Immature natural killer cell (primary cell): ENCODE data around the gene FDXR. TPM values are rescaled to one million over a fixed set of nuclear protein-coding genes. Genes with fewer than 3 reads are reported as not detected.
"Not testable (repeated sequence)": the region's sequence is repeated elsewhere in the genome, so short reads cannot be mapped to it uniquely, and the experiment has no call there.

Experiments used
- DNase-seq, 3 donors: peaks; one replicate each; pipeline ENCODE4 v3.0.0; 2022; ENCODE audit warnings: mixed read lengths in 1 of 3
- H3K27ac Mint-ChIP-seq, 6 donors: one replicate each; pipeline ENCODE4 v1.8.0; 2020; ENCODE audit warnings: mixed read lengths in 6 of 6, mild to moderate bottlenecking in 5 of 6, inconsistent platforms in 4 of 6, moderate library complexity in 3 of 6
- H3K27me3 Mint-ChIP-seq, 3 donors: one replicate each; pipeline ENCODE4 v1.8.0; 2020 to 2021; ENCODE audit warnings: low read depth in 3 of 3, mild to moderate bottlenecking in 3 of 3, mixed read lengths in 3 of 3, moderate library complexity in 3 of 3, inconsistent platforms in 1 of 3
- H3K36me3 Mint-ChIP-seq, 3 donors: one replicate each; pipeline ENCODE4 v1.8.0; 2020; ENCODE audit warnings: mixed read lengths in 3 of 3, inconsistent platforms in 2 of 3, mild to moderate bottlenecking in 2 of 3
- H3K4me1 Mint-ChIP-seq, 2 donors: one replicate each; pipeline ENCODE4 v1.8.0; 2020; ENCODE audit warnings: inconsistent platforms in 2 of 2, mild to moderate bottlenecking in 2 of 2, mixed read lengths in 2 of 2, moderate library complexity in 1 of 2
- H3K4me3 Mint-ChIP-seq, 5 donors: one replicate each; pipeline ENCODE4 v1.8.0; 2020; ENCODE audit warnings: mild to moderate bottlenecking in 5 of 5, mixed read lengths in 5 of 5, inconsistent platforms in 3 of 5, moderate library complexity in 3 of 5
- H3K9me3 Mint-ChIP-seq, 6 donors: one replicate each; pipeline ENCODE4 v1.8.0; 2020; ENCODE audit warnings: mild to moderate bottlenecking in 6 of 6, mixed read lengths in 6 of 6, inconsistent platforms in 4 of 6, moderate library complexity in 3 of 6
- polyA plus RNA-seq, 3 donors: library from polyadenylated mRNA; unstranded; fragments of 300-500 nt; fragmentation: Illumina TruSeq; gene quantifications; one replicate each; pipeline ENCODE4 v1.2.3, GENCODE V29; 2021

FDXR gene
- 10 to 100 TPM in 1 of 3 donors, 1 to 10 TPM in 2; 3.9 to 10.3 (median 8.0) TPM for polyA plus RNA-seq

- peak within 1 kb of the TSS; percentile 92 to 97 (median 96) for H3K27ac Mint-ChIP-seq
- H3K4me3 Mint-ChIP-seq: peak within 1 kb of the TSS; percentile 85 to 93 (median 89)
- no peaks in the 10 kb centered on the region for H3K9me3 Mint-ChIP-seq
- peaks cover 14 to 19% of the 10 kb centered on the region in 2 donors for H3K4me1 Mint-ChIP-seq
- H3K27me3 Mint-ChIP-seq: peaks cover 8 to 11% (median 10%) of the 10 kb centered on the region in 3 donors
- no peaks in the 10 kb centered on the region for H3K36me3 Mint-ChIP-seq
- no peak for DNase-seq
Measured at GRCh38 chr17:74872313-74873036, at the start of gene FDXR. TSS of gene FDXR (minus strand) at chr17:74872994. CDS start at chr17:74872944, 50 bp downstream.

- Mint-ChIP-seq H3K27me3 (peaks cover 18 to 23% (median 21%) of the 10 kb centered on the region in 3 donors), H3K9me3 (no peaks in the 10 kb centered on the region), H3K36me3 (no peaks in the 10 kb centered on the region), H3K27ac (no peak overlapping the region), H3K4me1 (peaks cover 0 to 8% of the 10 kb centered on the region in 2 donors), H3K4me3 (peak overlapping the region in 4 of 5 donors; percentile 32 to 58 (median 50))
- DNase-seq: no peak
Measured at GRCh38 chr17:74922172-74922571, 49.4 kb upstream of the FDXR start.

GRCh38 chr17:74921769-74922168, 49.0 kb upstream of the FDXR start:
- Mint-ChIP-seq H3K27me3 (peaks cover 20 to 23% (median 21%) of the 10 kb centered on the region in 3 donors), H3K36me3 (no peaks in the 10 kb centered on the region), H3K4me1 (peaks cover 0 to 8% of the 10 kb centered on the region in 2 donors), H3K4me3 (no peak overlapping the region), H3K9me3 (no peaks in the 10 kb centered on the region), H3K27ac (no peak overlapping the region)
- DNase-seq: no peak

GRCh38 chr17:74921026-74921681, 48.4 kb upstream of the FDXR start:
- H3K36me3 Mint-ChIP-seq: no peaks in the 10 kb centered on the region
- peaks cover 19 to 21% (median 20%) of the 10 kb centered on the region in 3 donors for H3K27me3 Mint-ChIP-seq
- H3K9me3 Mint-ChIP-seq: no peaks in the 10 kb centered on the region
- H3K27ac Mint-ChIP-seq: no peak overlapping the region
- no peak overlapping the region for H3K4me3 Mint-ChIP-seq
- peaks cover 0 to 8% of the 10 kb centered on the region in 2 donors for H3K4me1 Mint-ChIP-seq
- DNase-seq: no peak

GRCh38 chr17:74920642-74921025, 47.8 kb upstream of the FDXR start:
- Mint-ChIP-seq H3K36me3 (no peaks in the 10 kb centered on the region), H3K27ac (no peak overlapping the region), H3K27me3 (peaks cover 17 to 20% (median 20%) of the 10 kb centered on the region in 3 donors), H3K9me3 (no peaks in the 10 kb centered on the region), H3K4me3 (no peak overlapping the region), H3K4me1 (peaks cover 0 to 8% of the 10 kb centered on the region in 2 donors)
- no peak for DNase-seq

GRCh38 chr17:74920306-74920620, 47.5 kb upstream of the FDXR start:
- Mint-ChIP-seq H3K36me3 (no peaks in the 10 kb centered on the region), H3K27ac (no peak overlapping the region), H3K27me3 (peaks cover 13 to 18% (median 17%) of the 10 kb centered on the region in 3 donors), H3K4me1 (peaks cover 0 to 8% of the 10 kb centered on the region in 2 donors), H3K9me3 (no peaks in the 10 kb centered on the region), H3K4me3 (no peak overlapping the region)
- DNase-seq: no peak

GRCh38 chr17:74919440-74920305, 46.9 kb upstream of the FDXR start:
- no peaks in the 10 kb centered on the region for H3K36me3 Mint-ChIP-seq
- DNase-seq: no peak
- H3K9me3 Mint-ChIP-seq: no peaks in the 10 kb centered on the region
- H3K27me3 Mint-ChIP-seq: peaks cover 11 to 15% (median 13%) of the 10 kb centered on the region in 3 donors
- H3K27ac Mint-ChIP-seq: no peak overlapping the region
- no peak overlapping the region for H3K4me3 Mint-ChIP-seq
- peaks cover 0 to 8% of the 10 kb centered on the region in 2 donors for H3K4me1 Mint-ChIP-seq

- no peak for DNase-seq
- Mint-ChIP-seq H3K36me3 (no peaks in the 10 kb centered on the region), H3K4me1 (peaks cover 0 to 6% of the 10 kb centered on the region in 2 donors), H3K9me3 (no peaks in the 10 kb centered on the region), H3K4me3 (no peak overlapping the region), H3K27ac (no peak overlapping the region), H3K27me3 (peaks cover 9 to 13% (median 11%) of the 10 kb centered on the region in 3 donors)
Measured at GRCh38 chr17:74918906-74919305, 46.1 kb upstream of the FDXR start.

- H3K4me3 Mint-ChIP-seq: no peak overlapping the region
- no peaks in the 10 kb centered on the region for H3K36me3 Mint-ChIP-seq
- H3K4me1 Mint-ChIP-seq: peaks cover 0 to under 1% of the 10 kb centered on the region in 2 donors
- no peaks in the 10 kb centered on the region for H3K9me3 Mint-ChIP-seq
- no peak for DNase-seq
- no peak overlapping the region for H3K27ac Mint-ChIP-seq
- H3K27me3 Mint-ChIP-seq: peaks cover 8 to 9% (median 9%) of the 10 kb centered on the region in 3 donors
Measured at GRCh38 chr17:74917430-74917829, 44.6 kb upstream of the FDXR start.

- H3K4me3 Mint-ChIP-seq: no peak overlapping the region
- no peaks in the 10 kb centered on the region for H3K36me3 Mint-ChIP-seq
- DNase-seq: no peak
- no peaks in the 10 kb centered on the region for H3K9me3 Mint-ChIP-seq
- H3K27me3 Mint-ChIP-seq: peaks cover 6 to 9% (median 9%) of the 10 kb centered on the region in 3 donors
- H3K27ac Mint-ChIP-seq: no peak overlapping the region
- H3K4me1 Mint-ChIP-seq: no peaks in the 10 kb centered on the region
Measured at GRCh38 chr17:74916851-74917199, 44.0 kb upstream of the FDXR start.

- no peak overlapping the region for H3K27ac Mint-ChIP-seq
- peaks cover 6 to 9% (median 9%) of the 10 kb centered on the region in 3 donors for H3K27me3 Mint-ChIP-seq
- H3K9me3 Mint-ChIP-seq: no peaks in the 10 kb centered on the region
- H3K4me3 Mint-ChIP-seq: no peak overlapping the region
- H3K4me1 Mint-ChIP-seq: no peaks in the 10 kb centered on the region
- DNase-seq: no peak
- H3K36me3 Mint-ChIP-seq: no peaks in the 10 kb centered on the region
Measured at GRCh38 chr17:74916136-74916850, 43.5 kb upstream of the FDXR start.

- H3K27me3 Mint-ChIP-seq, H3K27ac Mint-ChIP-seq, DNase-seq, H3K9me3 Mint-ChIP-seq, H3K4me1 Mint-ChIP-seq, H3K4me3 Mint-ChIP-seq, H3K36me3 Mint-ChIP-seq: not testable (repeated sequence)
Measured at GRCh38 chr17:74911423-74911822, 38.6 kb upstream of the FDXR start.

- not testable (repeated sequence) for H3K4me3 Mint-ChIP-seq, H3K27me3 Mint-ChIP-seq, H3K27ac Mint-ChIP-seq, H3K9me3 Mint-ChIP-seq, DNase-seq, H3K4me1 Mint-ChIP-seq, H3K36me3 Mint-ChIP-seq
Measured at GRCh38 chr17:74909097-74909496, 36.3 kb upstream of the FDXR start.
